ENCODE measurements around the gene MTA1.

The MTA1 gene

GRCh38 chr14:105382343-105383082, 37.1 kb upstream of the MTA1 start:
- H3K27me3 ChIP-seq (ENCODE audit: control insufficient read depth, insufficient read depth, low read length): no peaks in the 10 kb centered on the region
- peaks cover 15% of the 10 kb centered on the region for H3K36me3 ChIP-seq (ENCODE audit: insufficient read depth, low read length)
- H3K9me3 ChIP-seq (replicated peaks; ENCODE audit: low read length): no peaks in the 10 kb centered on the region
- no peak overlapping the region for H3K9ac ChIP-seq (ENCODE audit: low read depth, low read length)
- H3K4me3 ChIP-seq (ENCODE audit: low read length): no peak overlapping the region
- no peaks in the 10 kb centered on the region for H3K4me1 ChIP-seq (ENCODE audit: control insufficient read depth, insufficient read depth, low read length)
- no peak overlapping the region for H3K4me2 ChIP-seq (ENCODE audit: low read length)

- Histone ChIP-seq H3K9ac (ENCODE audit: low read depth, low read length) (no peak overlapping the region), H3K36me3 (ENCODE audit: insufficient read depth, low read length) (peaks cover 15% of the 10 kb centered on the region), H3K27me3 (ENCODE audit: control insufficient read depth, insufficient read depth, low read length) (no peaks in the 10 kb centered on the region), H3K4me3 (ENCODE audit: low read length) (no peak overlapping the region), H3K4me1 (ENCODE audit: control insufficient read depth, insufficient read depth, low read length) (no peaks in the 10 kb centered on the region), H3K4me2 (ENCODE audit: low read length) (no peak overlapping the region), H3K9me3 (replicated peaks; ENCODE audit: low read length) (no peaks in the 10 kb centered on the region)
Measured at GRCh38 chr14:105383083-105383730, 36.4 kb upstream of the MTA1 start.

- H3K4me2 ChIP-seq (ENCODE audit: low read length): no peak overlapping the region
- H3K36me3 ChIP-seq (ENCODE audit: insufficient read depth, low read length): peaks cover 15% of the 10 kb centered on the region
- H3K27me3 ChIP-seq (ENCODE audit: control insufficient read depth, insufficient read depth, low read length): no peaks in the 10 kb centered on the region
Measured at GRCh38 chr14:105384041-105384557, 35.5 kb upstream of the MTA1 start.

GRCh38 chr14:105384605-105385321, 34.9 kb upstream of the MTA1 start:
- no peak overlapping the region for H3K9ac ChIP-seq (ENCODE audit: low read depth, low read length)
- no peak overlapping the region for H3K4me2 ChIP-seq (ENCODE audit: low read length)
- H3K36me3 ChIP-seq (ENCODE audit: insufficient read depth, low read length): peaks cover 14% of the 10 kb centered on the region
- H3K4me1 ChIP-seq (ENCODE audit: control insufficient read depth, insufficient read depth, low read length): peaks cover 7% of the 10 kb centered on the region
- no peak overlapping the region for H3K4me3 ChIP-seq (ENCODE audit: low read length)
- no peaks in the 10 kb centered on the region for H3K27me3 ChIP-seq (ENCODE audit: control insufficient read depth, insufficient read depth, low read length)
- no peaks in the 10 kb centered on the region for H3K9me3 ChIP-seq (replicated peaks; ENCODE audit: low read length)

More at GRCh38 chr14:105384041-105384557, 35.5 kb upstream of the MTA1 start:
- Histone ChIP-seq H3K9ac (ENCODE audit: low read depth, low read length) (no peak overlapping the region), H3K4me3 (ENCODE audit: low read length) (no peak overlapping the region), H3K9me3 (replicated peaks; ENCODE audit: low read length) (no peaks in the 10 kb centered on the region), H3K4me1 (ENCODE audit: control insufficient read depth, insufficient read depth, low read length) (peaks cover under 1% of the 10 kb centered on the region)

- Histone ChIP-seq H3K9ac (ENCODE audit: low read depth, low read length) (no peak overlapping the region), H3K27me3 (ENCODE audit: control insufficient read depth, insufficient read depth, low read length) (no peaks in the 10 kb centered on the region), H3K36me3 (ENCODE audit: insufficient read depth, low read length) (peaks cover 11% of the 10 kb centered on the region), H3K4me2 (ENCODE audit: low read length) (no peak overlapping the region), H3K4me1 (ENCODE audit: control insufficient read depth, insufficient read depth, low read length) (peaks cover 12% of the 10 kb centered on the region), H3K9me3 (replicated peaks; ENCODE audit: low read length) (no peaks in the 10 kb centered on the region), H3K4me3 (ENCODE audit: low read length) (no peak overlapping the region)
Measured at GRCh38 chr14:105385322-105385637, 34.3 kb upstream of the MTA1 start.

GRCh38 chr14:105385698-105386365, 33.8 kb upstream of the MTA1 start:
- H3K9ac ChIP-seq (ENCODE audit: low read depth, low read length): no peak overlapping the region
- peaks cover 11% of the 10 kb centered on the region for H3K36me3 ChIP-seq (ENCODE audit: insufficient read depth, low read length)

GRCh38 chr14:105386581-105387529, 32.8 kb upstream of the MTA1 start:
- H3K36me3 ChIP-seq (ENCODE audit: insufficient read depth, low read length): peaks cover 11% of the 10 kb centered on the region
- H3K4me3 ChIP-seq (ENCODE audit: low read length): no peak overlapping the region
- no peaks in the 10 kb centered on the region for H3K9me3 ChIP-seq (replicated peaks; ENCODE audit: low read length)
- no peak overlapping the region for H3K4me2 ChIP-seq (ENCODE audit: low read length)
- no peak overlapping the region for H3K9ac ChIP-seq (ENCODE audit: low read depth, low read length)
- H3K4me1 ChIP-seq (ENCODE audit: control insufficient read depth, insufficient read depth, low read length): peaks cover 14% of the 10 kb centered on the region
- H3K27me3 ChIP-seq (ENCODE audit: control insufficient read depth, insufficient read depth, low read length): no peaks in the 10 kb centered on the region

More at GRCh38 chr14:105385698-105386365, 33.8 kb upstream of the MTA1 start:
- Histone ChIP-seq H3K9me3 (replicated peaks; ENCODE audit: low read length) (no peaks in the 10 kb centered on the region), H3K4me2 (ENCODE audit: low read length) (no peak overlapping the region), H3K27me3 (ENCODE audit: control insufficient read depth, insufficient read depth, low read length) (no peaks in the 10 kb centered on the region), H3K4me1 (ENCODE audit: control insufficient read depth, insufficient read depth, low read length) (peaks cover 14% of the 10 kb centered on the region), H3K4me3 (ENCODE audit: low read length) (no peak overlapping the region)

GRCh38 chr14:105387530-105387922, 32.1 kb upstream of the MTA1 start:
- Histone ChIP-seq H3K9ac (ENCODE audit: low read depth, low read length) (no peak overlapping the region), H3K4me2 (ENCODE audit: low read length) (no peak overlapping the region), H3K4me3 (ENCODE audit: low read length) (no peak overlapping the region), H3K9me3 (replicated peaks; ENCODE audit: low read length) (no peaks in the 10 kb centered on the region), H3K36me3 (ENCODE audit: insufficient read depth, low read length) (peaks cover 8% of the 10 kb centered on the region), H3K27me3 (ENCODE audit: control insufficient read depth, insufficient read depth, low read length) (no peaks in the 10 kb centered on the region), H3K4me1 (ENCODE audit: control insufficient read depth, insufficient read depth, low read length) (peaks cover 14% of the 10 kb centered on the region)

GRCh38 chr14:105388110-105388951, 31.3 kb upstream of the MTA1 start:
- H3K27me3 ChIP-seq (ENCODE audit: control insufficient read depth, insufficient read depth, low read length): no peaks in the 10 kb centered on the region
- peaks cover 5% of the 10 kb centered on the region for H3K36me3 ChIP-seq (ENCODE audit: insufficient read depth, low read length)
- H3K9me3 ChIP-seq (replicated peaks; ENCODE audit: low read length): no peaks in the 10 kb centered on the region
- no peak overlapping the region for H3K4me3 ChIP-seq (ENCODE audit: low read length)
- H3K4me2 ChIP-seq (ENCODE audit: low read length): no peak overlapping the region
- peaks cover 14% of the 10 kb centered on the region for H3K4me1 ChIP-seq (ENCODE audit: control insufficient read depth, insufficient read depth, low read length)
- H3K9ac ChIP-seq (ENCODE audit: low read depth, low read length): no peak overlapping the region

GRCh38 chr14:105388976-105389375, 30.7 kb upstream of the MTA1 start:
- Histone ChIP-seq H3K27me3 (ENCODE audit: control insufficient read depth, insufficient read depth, low read length) (no peaks in the 10 kb centered on the region), H3K4me1 (ENCODE audit: control insufficient read depth, insufficient read depth, low read length) (peaks cover 14% of the 10 kb centered on the region), H3K9me3 (replicated peaks; ENCODE audit: low read length) (no peaks in the 10 kb centered on the region), H3K36me3 (ENCODE audit: insufficient read depth, low read length) (peaks cover under 1% of the 10 kb centered on the region), H3K4me2 (ENCODE audit: low read length) (no peak overlapping the region), H3K4me3 (ENCODE audit: low read length) (no peak overlapping the region), H3K9ac (ENCODE audit: low read depth, low read length) (no peak overlapping the region)

Data from skeletal muscle satellite cell (primary cell).